ENCODE results near the gene ZSWIM5.
"Not testable (repeated sequence)": the region's sequence is repeated elsewhere in the genome, so short reads cannot be mapped to it uniquely, and the experiment has no call there.

DNA sequence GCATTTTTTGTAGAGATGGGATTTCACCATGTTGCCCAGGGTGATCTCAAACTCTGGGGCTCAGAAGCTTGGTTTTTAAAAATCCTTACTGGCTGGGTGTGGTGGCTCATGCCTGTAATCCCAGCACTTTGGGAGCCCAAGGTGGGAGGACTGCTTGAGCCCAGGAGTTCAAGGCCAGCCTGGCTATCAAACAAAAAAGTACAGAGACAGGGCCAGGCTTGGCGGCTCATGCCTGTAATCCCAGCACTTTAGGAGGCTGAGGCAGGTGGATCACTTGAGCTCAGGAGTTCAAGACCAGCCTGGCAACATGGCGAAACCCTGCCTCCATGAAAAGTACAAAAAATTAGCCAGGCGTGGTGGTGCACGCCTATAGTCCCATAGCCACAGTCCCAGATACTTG, 112.0 kb downstream of the ZSWIM5 start:
- TF ChIP-seq, protein P1, sequence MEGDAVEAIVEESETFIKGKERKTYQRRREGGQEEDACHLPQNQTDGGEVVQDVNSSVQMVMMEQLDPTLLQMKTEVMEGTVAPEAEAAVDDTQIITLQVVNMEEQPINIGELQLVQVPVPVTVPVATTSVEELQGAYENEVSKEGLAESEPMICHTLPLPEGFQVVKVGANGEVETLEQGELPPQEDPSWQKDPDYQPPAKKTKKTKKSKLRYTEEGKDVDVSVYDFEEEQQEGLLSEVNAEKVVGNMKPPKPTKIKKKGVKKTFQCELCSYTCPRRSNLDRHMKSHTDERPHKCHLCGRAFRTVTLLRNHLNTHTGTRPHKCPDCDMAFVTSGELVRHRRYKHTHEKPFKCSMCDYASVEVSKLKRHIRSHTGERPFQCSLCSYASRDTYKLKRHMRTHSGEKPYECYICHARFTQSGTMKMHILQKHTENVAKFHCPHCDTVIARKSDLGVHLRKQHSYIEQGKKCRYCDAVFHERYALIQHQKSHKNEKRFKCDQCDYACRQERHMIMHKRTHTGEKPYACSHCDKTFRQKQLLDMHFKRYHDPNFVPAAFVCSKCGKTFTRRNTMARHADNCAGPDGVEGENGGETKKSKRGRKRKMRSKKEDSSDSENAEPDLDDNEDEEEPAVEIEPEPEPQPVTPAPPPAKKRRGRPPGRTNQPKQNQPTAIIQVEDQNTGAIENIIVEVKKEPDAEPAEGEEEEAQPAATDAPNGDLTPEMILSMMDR (IDR thresholded peaks at IDR 0.05) = not testable (repeated sequence)
- not testable (repeated sequence) for TF ChIP-seq POLR2A (IDR thresholded peaks at IDR 0.05)

All from body of pancreas (tissue), 4 donors.